Measurements from ENCODE around the gene CRB3. TPM values are rescaled to one million over a fixed set of nuclear protein-coding genes. Genes with fewer than 3 reads are reported as not detected.

The CRB3 gene
- total RNA-seq, 1 donor from 2014 or later: not detected

GRCh38 chr19:6440905-6441304 lies 23.2 kb upstream of the CRB3 start:
- no peak for TF ChIP-seq CTCF (IDR thresholded peaks at IDR 0.05; ENCODE audit: partially characterized antibody, unreplicated experiment)
- Mint-ChIP-seq H3K9me3 (ENCODE audit: unreplicated experiment) (peaks cover 1% of the 10 kb centered on the region), H3K27ac (ENCODE audit: unreplicated experiment) (no peak overlapping the region), H3K4me1 (ENCODE audit: low read depth, unreplicated experiment) (no peaks in the 10 kb centered on the region), H3K36me3 (ENCODE audit: unreplicated experiment) (peaks cover 8% of the 10 kb centered on the region), H3K4me3 (ENCODE audit: unreplicated experiment) (no peak overlapping the region), H3K27me3 (ENCODE audit: unreplicated experiment) (peaks cover 8% of the 10 kb centered on the region)
- DNase-seq: no peak

GRCh38 chr19:6442087-6442688 lies 21.9 kb upstream of the CRB3 start:
- Mint-ChIP-seq H3K27ac (ENCODE audit: unreplicated experiment) (no peak overlapping the region), H3K36me3 (ENCODE audit: unreplicated experiment) (peaks cover 8% of the 10 kb centered on the region), H3K9me3 (ENCODE audit: unreplicated experiment) (peaks cover 1% of the 10 kb centered on the region), H3K4me1 (ENCODE audit: low read depth, unreplicated experiment) (no peaks in the 10 kb centered on the region), H3K4me3 (ENCODE audit: unreplicated experiment) (no peak overlapping the region), H3K27me3 (ENCODE audit: unreplicated experiment) (peaks cover 8% of the 10 kb centered on the region)
- no peak for DNase-seq
- no peak for TF ChIP-seq CTCF (IDR thresholded peaks at IDR 0.05; ENCODE audit: partially characterized antibody, unreplicated experiment)

GRCh38 chr19:6443986-6444385 lies 20.1 kb upstream of the CRB3 start:
- H3K4me3 Mint-ChIP-seq (ENCODE audit: unreplicated experiment): no peak overlapping the region
- no peak overlapping the region for H3K27ac Mint-ChIP-seq (ENCODE audit: unreplicated experiment)
- peaks cover 8% of the 10 kb centered on the region for H3K27me3 Mint-ChIP-seq (ENCODE audit: unreplicated experiment)
- DNase-seq: no peak
- TF ChIP-seq CTCF (IDR thresholded peaks at IDR 0.05; ENCODE audit: partially characterized antibody, unreplicated experiment): no peak
- H3K36me3 Mint-ChIP-seq (ENCODE audit: unreplicated experiment): peaks cover 8% of the 10 kb centered on the region
- no peaks in the 10 kb centered on the region for H3K4me1 Mint-ChIP-seq (ENCODE audit: low read depth, unreplicated experiment)
- H3K9me3 Mint-ChIP-seq (ENCODE audit: unreplicated experiment): no peaks in the 10 kb centered on the region

- Mint-ChIP-seq H3K27me3 (ENCODE audit: unreplicated experiment) (peaks cover 2% of the 10 kb centered on the region), H3K9me3 (ENCODE audit: unreplicated experiment) (no peaks in the 10 kb centered on the region), H3K27ac (ENCODE audit: unreplicated experiment) (no peak overlapping the region), H3K36me3 (ENCODE audit: unreplicated experiment) (peaks cover 8% of the 10 kb centered on the region), H3K4me3 (ENCODE audit: unreplicated experiment) (no peak overlapping the region), H3K4me1 (ENCODE audit: low read depth, unreplicated experiment) (no peaks in the 10 kb centered on the region)
- no peak for TF ChIP-seq CTCF (IDR thresholded peaks at IDR 0.05; ENCODE audit: partially characterized antibody, unreplicated experiment)
- DNase-seq: no peak
Observed at GRCh38 chr19:6446452-6446851, 17.6 kb upstream of the CRB3 start.

- Mint-ChIP-seq H3K4me3 (ENCODE audit: unreplicated experiment) (no peak overlapping the region), H3K27ac (ENCODE audit: unreplicated experiment) (no peak overlapping the region), H3K27me3 (ENCODE audit: unreplicated experiment) (no peaks in the 10 kb centered on the region), H3K4me1 (ENCODE audit: low read depth, unreplicated experiment) (no peaks in the 10 kb centered on the region), H3K9me3 (ENCODE audit: unreplicated experiment) (peaks cover 1% of the 10 kb centered on the region), H3K36me3 (ENCODE audit: unreplicated experiment) (peaks cover 13% of the 10 kb centered on the region)
- TF ChIP-seq CTCF (IDR thresholded peaks at IDR 0.05; ENCODE audit: partially characterized antibody, unreplicated experiment): no peak
- no peak for DNase-seq
Observed at GRCh38 chr19:6448045-6448444, 16.0 kb upstream of the CRB3 start.

Data from glutamatergic neuron (in vitro differentiated cells).